K562 (cell line): ENCODE measurements around the gene RBM4B. TPM values are rescaled to one million over a fixed set of nuclear protein-coding genes. Genes with fewer than 3 reads are reported as not detected.
"Not testable (repeated sequence)": the region's sequence is repeated elsewhere in the genome, so short reads cannot be mapped to it uniquely, and the experiment has no call there.

ENCODE experiments used
- ATAC-seq: fragments of 200-7000 bp; cut with Tn5 transposase; 3 replicates; pipeline ENCODE4 v1.9.1; 2020; ENCODE audit warnings: moderate library complexity
- BruUV-seq: library from RNA; stranded (reverse); fragments of 400-500 nt; replicated peaks from 2 replicates; lab custom pipeline; 2021; lab: Mats Ljungman, UMichigan
- CTCF ChIA-PET: fragments of 300-600 bp; formaldehyde crosslinking; extraction: SDS; loops from one replicate; lab custom pipeline; 2021; ENCODE audit warnings: low intra/inter-chr PET ratio; lab: Yijun Ruan, JAX
- POLR2A ChIA-PET: fragments of 300-600, 350-650 bp; sonication (Branson Sonifier 250); formaldehyde crosslinking; extraction: SDS; loops from one replicate; lab custom pipeline; 2021; ENCODE audit warnings: antibody characterized with exemption, inconsistent platforms; lab: Yijun Ruan, JAX
- DNase-seq, 4 experiments: peaks; one replicate each; pipeline versions ENCODE4 v3.0.0 to v3.0.0-alpha.2; 2011 to 2018; ENCODE audit warnings: low spot score in 3 of 4, mixed read lengths in 3 of 4; ENCODE audit errors: extremely low read depth in 1 of 4
- FAIRE-seq: peaks from 2 replicates; lab custom pipeline; 2011; peaks lifted over from hg19 to GRCh38; lab: Jason Lieb, UNC
- H2AFZ ChIP-seq: 2 replicates; pipeline ENCODE4 v1.6.0; 2011; ENCODE audit warnings: low read depth, low read length, control low read depth, inconsistent platforms
- H3K27ac ChIP-seq: fragments of 200-600 bp; 3 replicates; pipeline ENCODE4 v1.8.0; 2011; ENCODE audit warnings: low read depth, mild to moderate bottlenecking, control low read depth, inconsistent platforms, low read length, moderate library complexity, mixed read lengths; ENCODE audit errors: extremely low read depth
- H3K27me3 ChIP-seq, 2 experiments: fragments of 300-600 bp in 1 of 2; 2 replicates in 1 of 2; 3 replicates in 1 of 2; pipeline versions ENCODE4 v1.6.0 to v1.8.0; 2011; ENCODE audit warnings: inconsistent platforms in 2 of 2, low read length in 2 of 2, mild to moderate bottlenecking in 1 of 2, mixed read lengths in 1 of 2, moderate library complexity in 1 of 2; ENCODE audit not compliant: control insufficient read depth in 2 of 2, insufficient read depth in 2 of 2
- H3K36me3 ChIP-seq: fragments of 300-600 bp; 3 replicates; pipeline ENCODE4 v1.8.0; 2011; ENCODE audit warnings: mild to moderate bottlenecking, low read length, inconsistent platforms; ENCODE audit not compliant: control insufficient read depth, insufficient read depth
- H3K4me1 ChIP-seq, 2 experiments: fragments of 200-600 bp in 1 of 2; replicated peaks in 1 of 2; 2 replicates in 1 of 2; 3 replicates in 1 of 2; pipeline versions ENCODE4 v1.5.1 to v1.8.0; 2011; ENCODE audit warnings: inconsistent platforms in 2 of 2, low read length in 2 of 2, mild to moderate bottlenecking in 1 of 2, mixed read lengths in 1 of 2, moderate library complexity in 1 of 2; ENCODE audit not compliant: control insufficient read depth in 2 of 2, insufficient read depth in 2 of 2
- H3K4me2 ChIP-seq: 2 replicates; pipeline ENCODE4 v1.6.1; 2011; ENCODE audit warnings: low read length, control low read depth, inconsistent platforms, mixed read lengths; ENCODE audit not compliant: insufficient read depth
- H3K4me3 ChIP-seq: fragments of 200-600 bp; sonication (generic), shearing (Covaris generic); 2 replicates; pipeline ENCODE4 v1.5.1; 2016; ENCODE audit warnings: control low read depth, inconsistent platforms
- H3K79me2 ChIP-seq: fragments of 200-600 bp; 3 replicates; pipeline ENCODE4 v1.8.0; 2011; ENCODE audit warnings: low read length, inconsistent platforms; ENCODE audit not compliant: control insufficient read depth, insufficient read depth
- H3K9ac ChIP-seq, 2 experiments: 2 replicates each; pipeline versions ENCODE4 v1.6.0 to v1.6.1; 2011; ENCODE audit warnings: low read depth in 2 of 2, low read length in 2 of 2, control low read depth in 1 of 2, inconsistent platforms in 1 of 2, mild to moderate bottlenecking in 1 of 2, mixed read lengths in 1 of 2; ENCODE audit not compliant: insufficient read depth in 1 of 2
- H3K9me1 ChIP-seq: one replicate; pipeline ENCODE4 v1.6.0; 2011; ENCODE audit warnings: inconsistent platforms, mild to moderate bottlenecking, low read length, moderate library complexity; ENCODE audit not compliant: control insufficient read depth, insufficient read depth
- H3K9me3 ChIP-seq: replicated peaks from 2 replicates; pipeline ENCODE4 v1.5.1; 2011; ENCODE audit warnings: low read depth, low read length, inconsistent platforms; ENCODE audit not compliant: control insufficient read depth, insufficient read depth
- H4K20me1 ChIP-seq: replicated peaks from 2 replicates; pipeline ENCODE4 v1.6.1; 2011; ENCODE audit warnings: low read length, inconsistent platforms, mixed read lengths; ENCODE audit not compliant: control insufficient read depth, insufficient read depth
- ARID4B ChIP-seq: sonication (generic); formaldehyde crosslinking; IDR thresholded peaks from 2 replicates; pipeline ENCODE4 v1.8.0; 2022; ENCODE audit warnings: mild to moderate bottlenecking, missing genetic modification reagents
- CBFA2T2 ChIP-seq: fragments of 450-650 bp; conservative IDR thresholded peaks from 2 replicates; pipeline ENCODE4 v1.6.1; 2017; ENCODE audit warnings: mild to moderate bottlenecking
- CREB1 ChIP-seq, 2 experiments: sonication (generic) in 1 of 2; formaldehyde crosslinking in 1 of 2; IDR thresholded peaks; 2 replicates each; pipeline versions ENCODE4 v1.6.1 to v1.8.0; 2012 to 2022; ENCODE audit warnings: inconsistent platforms in 1 of 2, mild to moderate bottlenecking in 1 of 2, missing genetic modification reagents in 1 of 2, moderate library complexity in 1 of 2
- SIN3A ChIP-seq, 2 experiments: fragments of 150-350 bp in 1 of 2; IDR thresholded peaks; 2 replicates each; pipeline ENCODE4 v1.6.1; 2011 to 2016; ENCODE audit warnings: borderline replicate concordance in 2 of 2, low read depth in 2 of 2, low read length in 2 of 2, mild to moderate bottlenecking in 2 of 2, moderate library complexity in 2 of 2; ENCODE audit not compliant: control insufficient read depth in 1 of 2
- TFAP4 ChIP-seq: sonication (generic); formaldehyde crosslinking; IDR thresholded peaks from 2 replicates; pipeline ENCODE4 v1.8.0; 2022; ENCODE audit warnings: missing genetic modification reagents, mild to moderate bottlenecking, moderate library complexity, borderline replicate concordance
- WGBS: fragments of 100-300 bp; shearing (Covaris generic); methylation state at CpG from one replicate; pipeline ENCODE4 v1.1.6; 2016; ENCODE audit warnings: low coverage, mixed read lengths; ENCODE audit not compliant: insufficient coverage; ENCODE audit errors: missing lambda C conversion rate; 5-methylcytosine and 5-hydroxymethylcytosine counted together
- in situ Hi-C: fragments of 300-500 bp; cut with MboI; formaldehyde crosslinking; loops from 4 replicates; pipeline ENCODE4 v1.15.0; 2018; ENCODE audit warnings: inconsistent platforms, mixed read lengths
- intact Hi-C: fragments of 100-400 bp; cut with micrococcal nuclease; formaldehyde crosslinking; loops from 2 replicates; pipeline ENCODE4 v1.14.2; 2022
- polyA plus RNA-seq, 8 experiments: library from polyadenylated mRNA; depleted of rRNA in 4 of 8; stranded (reverse) in 5 of 8; unstranded in 3 of 8; fragments of >200 nt; fragmentation: Nextera tagmentation in 2 of 8; fragmentation: Illumina TruSeq in 1 of 8; extraction: Ambion mirVana in 2 of 8; extraction: Trizol in 1 of 8; gene quantifications; 2 replicates each; pipeline versions ENCODE4 v1.2.1 to v1.2.3, GENCODE V29; 2011 to 2014; ENCODE audit warnings: inconsistent platforms in 1 of 8, missing spikeins in 1 of 8
- total RNA-seq, 7 experiments: library from RNA; depleted of rRNA in 6 of 7; stranded (reverse); fragments of >200 nt in 6 of 7; fragmentation: Illumina TruSeq in 2 of 7; extraction: Trizol in 2 of 7; gene quantifications; 2 replicates each; pipeline versions ENCODE4 v1.2.1 to v1.2.3, GENCODE V29; 2011 to 2021; ENCODE audit warnings: low replicate concordance in 1 of 7

Gene RBM4B
- total and polyA plus RNA-seq, 9 of the 15 experiments (the other 6 are each of a cell fraction or from before 2014, with no cell fraction given) = 14.6 to 39.9 (median 23.3) TPM

- H3K4me1 ChIP-seq = peaks cover 24 to 25% of the 10 kb centered on the region in 2 experiments
- not testable (repeated sequence) for H3K27ac ChIP-seq
Observed at GRCh38 chr11:66639814-66640340, 37.8 kb downstream of the RBM4B start.

More at GRCh38 chr11:66639814-66640340, 37.8 kb downstream of the RBM4B start:
- BruUV-seq; DNase-seq; intact Hi-C loops; H3K9me3 ChIP-seq; in situ Hi-C loops; CTCF ChIA-PET; H3K9me1 ChIP-seq; ATAC-seq; H3K27me3 ChIP-seq; H2AFZ ChIP-seq; TF ChIP-seq CREB1 (IDR thresholded peaks at IDR 0.05): not testable (repeated sequence)
- H4K20me1 ChIP-seq = peaks cover 61% of the 10 kb centered on the region
- peaks cover 94% of the 10 kb centered on the region for H3K79me2 ChIP-seq
- H3K36me3 ChIP-seq = peaks cover 67% of the 10 kb centered on the region
- H3K4me2 ChIP-seq = peak overlapping the region; percentile 84
- peak overlapping the region; percentile 73 for H3K4me3 ChIP-seq
- POLR2A ChIA-PET = interaction anchor here (0.8 to 26.4 kb wide), 7 partner anchors 9 to 267 kb away, joined by 3 to 387 read pairs (median 15); partner anchors contain the start of genes RBM14 and RBM4B
- TF ChIP-seq ARID4B (CRISPR knock-in tag) = peak; percentile 51; the same call in 1 of the 2 replicates
- peak; percentile 35; the same call in 1 of the 2 replicates for TF ChIP-seq TFAP4
- 0 out of 4 replicates have a peak, but pooled peaks of 1 of the 2 experiments have one; percentile 16 for TF ChIP-seq SIN3A (IDR thresholded peaks at IDR 0.05; ENCODE audit: borderline replicate concordance in 2 of 2, control insufficient read depth in 1 of 2, low read depth in 2 of 2, low read length in 2 of 2)
- 0 out of 2 replicates have a peak, but pooled peaks have one; percentile 2 for TF ChIP-seq CBFA2T2
- 0 out of 2 replicates have a peak, but pooled peaks have one; percentile 11 for TF ChIP-seq CREB1 (CRISPR knock-in tag; IDR thresholded peaks at IDR 0.05)
- FAIRE-seq = peak; percentile 6
- 35% methylated on average over 7 of the region's 10 CpGs for WGBS
- H3K9ac ChIP-seq = peak overlapping the region; percentile 94 to 96; a peak in 3 of 4 replicates
